ENCODE measurements around the gene PRUNE1.

PRUNE1 gene

GRCh38 chr1:151050051-151050688, 41.9 kb downstream of the PRUNE1 start:
- DNase-seq (ENCODE audit: low read depth), result no peak
- no peak for TF ChIP-seq MAX (IDR thresholded peaks at IDR 0.05; ENCODE audit: low read depth, low read length)
- no peak for TF ChIP-seq MYC (IDR thresholded peaks at IDR 0.05; ENCODE audit: low read depth, low read length)
- TF ChIP-seq CTCF (IDR thresholded peaks at IDR 0.05; ENCODE audit: low read depth, low read length), result no peak
- no peak for TF ChIP-seq POLR2A (IDR thresholded peaks at IDR 0.05; ENCODE audit: extremely low read depth, insufficient read length)
- no peak overlapping the region for H3K4me3 ChIP-seq (ENCODE audit: low read depth, low read length)

- H3K4me3 ChIP-seq (ENCODE audit: low read depth, low read length), result no peak overlapping the region
- DNase-seq (ENCODE audit: low read depth), result no peak
- TF ChIP-seq POLR2A (IDR thresholded peaks at IDR 0.05; ENCODE audit: extremely low read depth, insufficient read length) (no peak), MAX (IDR thresholded peaks at IDR 0.05; ENCODE audit: low read depth, low read length) (no peak)
These were observed 43.2 kb downstream of the PRUNE1 start for GRCh38 chr1:151051356-151052009.

GRCh38 chr1:151054971-151055547, 46.8 kb downstream of the PRUNE1 start:
- no peak for DNase-seq (ENCODE audit: low read depth)
- TF ChIP-seq CTCF (IDR thresholded peaks at IDR 0.05; ENCODE audit: low read depth, low read length), result no peak
- TF ChIP-seq POLR2A (IDR thresholded peaks at IDR 0.05; ENCODE audit: extremely low read depth, insufficient read length), result no peak
- TF ChIP-seq MYC (IDR thresholded peaks at IDR 0.05; ENCODE audit: low read depth, low read length), result no peak
- TF ChIP-seq MAX (IDR thresholded peaks at IDR 0.05; ENCODE audit: low read depth, low read length), result no peak
- no peak overlapping the region for H3K4me3 ChIP-seq (ENCODE audit: low read depth, low read length)

- TF ChIP-seq POLR2A (IDR thresholded peaks at IDR 0.05; ENCODE audit: extremely low read depth, insufficient read length), result no peak
- TF ChIP-seq MYC (IDR thresholded peaks at IDR 0.05; ENCODE audit: low read depth, low read length), result no peak
- TF ChIP-seq CTCF (IDR thresholded peaks at IDR 0.05; ENCODE audit: low read depth, low read length), result no peak
- no peak for TF ChIP-seq MAX (IDR thresholded peaks at IDR 0.05; ENCODE audit: low read depth, low read length)
- peak overlapping the region; percentile 23 for H3K4me3 ChIP-seq (ENCODE audit: low read depth, low read length)
- no peak for DNase-seq (ENCODE audit: low read depth)
These were observed 47.3 kb downstream of the PRUNE1 start for GRCh38 chr1:151055581-151055980.

GRCh38 chr1:151056149-151056548, 47.9 kb downstream of the PRUNE1 start:
- peak; percentile 36 for DNase-seq (ENCODE audit: low read depth)
- H3K4me3 ChIP-seq (ENCODE audit: low read depth, low read length), result peak overlapping the region; percentile 49
- no peak for TF ChIP-seq MAX (IDR thresholded peaks at IDR 0.05; ENCODE audit: low read depth, low read length)
- TF ChIP-seq CTCF (IDR thresholded peaks at IDR 0.05; ENCODE audit: low read depth, low read length), result no peak

GRCh38 chr1:151058692-151059091, 50.4 kb downstream of the PRUNE1 start:
- no peak for TF ChIP-seq POLR2A (IDR thresholded peaks at IDR 0.05; ENCODE audit: extremely low read depth, insufficient read length)
- TF ChIP-seq MAX (IDR thresholded peaks at IDR 0.05; ENCODE audit: low read depth, low read length), result no peak
- TF ChIP-seq CTCF (IDR thresholded peaks at IDR 0.05; ENCODE audit: low read depth, low read length), result no peak
- TF ChIP-seq MYC (IDR thresholded peaks at IDR 0.05; ENCODE audit: low read depth, low read length), result no peak
- peak overlapping the region; percentile 99 for H3K4me3 ChIP-seq (ENCODE audit: low read depth, low read length)
- peak; percentile 38 for DNase-seq (ENCODE audit: low read depth)

Data from NB4 (cell line).